ENCODE data around the gene RREB1.

- TF ChIP-seq CTCF (IDR thresholded peaks at IDR 0.05) = no peak
- no peak for TF ChIP-seq POLR2A (IDR thresholded peaks at IDR 0.05)
Observed at GRCh38 chr6:7201732-7202541, 94.2 kb downstream of the RREB1 start.

Measured in testis (tissue), 2 donors.